Adrenal gland (tissue), 5 donors: Measurements from ENCODE around the gene REXO1.

ENCODE experiments used
- CTCF ChIP-seq, 6 experiments: fragments of 450-650 bp in 4 of 6; fragments of 200-600 bp in 2 of 6; sonication (generic) in 1 of 6; IDR thresholded peaks; 1 replicate in 5 of 6; 2 replicates in 1 of 6; pipeline versions ENCODE4 v1.5.1 to v1.8.0; 2016 to 2021; ENCODE audit warnings: antibody characterized with exemption in 6 of 6, mild to moderate bottlenecking in 2 of 6, moderate library complexity in 1 of 6
- POLR2A ChIP-seq, 2 donors: fragments of 450-650 bp; IDR thresholded peaks; one replicate each; pipeline ENCODE4 v1.6.1; 2017; ENCODE audit warnings: antibody characterized with exemption in 2 of 2, mild to moderate bottlenecking in 2 of 2, moderate library complexity in 1 of 2
- donor health status: DM: no; HTN: no; CAD: no.

- TF ChIP-seq CTCF (IDR thresholded peaks at IDR 0.05) = no peak
- TF ChIP-seq POLR2A (IDR thresholded peaks at IDR 0.05) = no peak
These were observed 40.4 kb downstream of the REXO1 start for GRCh38 chr19:1807695-1808394.
